Uterus (tissue), 4 donors: ENCODE data around the gene CTNNAL1. TPM values are rescaled to one million over a fixed set of nuclear protein-coding genes. Genes with fewer than 3 reads are reported as not detected.

ENCODE experiments used
- DNase-seq, 2 donors: peaks; one replicate each; pipeline ENCODE4 v3.0.0-alpha.2; 2019 to 2020
- H3K27ac ChIP-seq, 2 donors: fragments of 200-600 bp; sonication (generic); 1 replicate in 1 of 2; 2 replicates in 1 of 2; pipeline ENCODE4 v1.5.1; 2016 to 2018
- H3K27me3 ChIP-seq, 2 donors: fragments of 200-600 bp; sonication (generic); one replicate each; pipeline ENCODE4 v1.5.1; 2018 to 2019; ENCODE audit warnings: control low read depth in 1 of 2
- H3K36me3 ChIP-seq, 2 donors: fragments of 200-600 bp; sonication (generic); one replicate each; pipeline ENCODE4 v1.5.1; 2019; ENCODE audit warnings: control low read depth in 1 of 2
- H3K4me1 ChIP-seq, 2 donors: fragments of 200-600 bp; sonication (generic); one replicate each; pipeline ENCODE4 v1.5.1; 2018 to 2019; ENCODE audit warnings: control low read depth in 1 of 2
- H3K4me3 ChIP-seq, 2 donors: fragments of 200-600 bp; sonication (generic); 1 replicate in 1 of 2; 2 replicates in 1 of 2; pipeline ENCODE4 v1.5.1; 2018 to 2019; ENCODE audit warnings: mild to moderate bottlenecking in 1 of 2
- H3K9me3 ChIP-seq, 2 donors: fragments of 200-600 bp; sonication (generic); one replicate each; pipeline ENCODE4 v1.5.1; 2019; ENCODE audit warnings: control low read depth in 1 of 2
- CTCF ChIP-seq, 4 experiments: fragments of 200-600 bp in 2 of 4; fragments of 450-650 bp in 2 of 4; sonication (generic) in 2 of 4; IDR thresholded peaks; one replicate each; pipeline ENCODE4 v1.5.1; 2016 to 2019; ENCODE audit warnings: antibody characterized with exemption in 4 of 4, mild to moderate bottlenecking in 2 of 4, moderate library complexity in 1 of 4
- POLR2A ChIP-seq, 2 donors: fragments of 450-650 bp; IDR thresholded peaks; one replicate each; pipeline ENCODE4 v1.6.1; 2016; ENCODE audit warnings: antibody characterized with exemption in 2 of 2, mild to moderate bottlenecking in 1 of 2, moderate library complexity in 1 of 2
- intact Hi-C: fragments of 100-400 bp; cut with DNase I; formaldehyde crosslinking; loops from one replicate; pipeline ENCODE4 v1.15.1; 2023; ENCODE audit warnings: low total_unique reads
- total RNA-seq, 4 donors: library from RNA; depleted of rRNA in 3 of 4; stranded (reverse); fragments of >200 nt in 3 of 4; gene quantifications; one replicate each; pipeline versions ENCODE4 v1.1.0 to v1.2.4, GENCODE V29; 2014 to 2023
- donor health status: DM: yes; HTN: yes; CAD: no.

The CTNNAL1 gene
- total RNA-seq, 4 donors from 2014 or later = 32.3 to 62.0 (median 41.4) TPM

- H3K36me3 ChIP-seq = no peaks in the 10 kb centered on the region
- DNase-seq = peak; percentile 27 to 61
- H3K27me3 ChIP-seq = no peaks in the 10 kb centered on the region
- intact Hi-C loops = no loop called here
- no peak overlapping the region for H3K4me3 ChIP-seq
- H3K27ac ChIP-seq = peak overlapping the region; percentile 41 to 59
- TF ChIP-seq POLR2A (IDR thresholded peaks at IDR 0.05) = no peak
- no peak for TF ChIP-seq CTCF (IDR thresholded peaks at IDR 0.05)
- H3K4me1 ChIP-seq = peaks cover 0 to 7% of the 10 kb centered on the region in 2 donors
- no peaks in the 10 kb centered on the region for H3K9me3 ChIP-seq
These were observed 22.6 kb upstream of the CTNNAL1 start for GRCh38 chr9:109035684-109036423.

DNA sequence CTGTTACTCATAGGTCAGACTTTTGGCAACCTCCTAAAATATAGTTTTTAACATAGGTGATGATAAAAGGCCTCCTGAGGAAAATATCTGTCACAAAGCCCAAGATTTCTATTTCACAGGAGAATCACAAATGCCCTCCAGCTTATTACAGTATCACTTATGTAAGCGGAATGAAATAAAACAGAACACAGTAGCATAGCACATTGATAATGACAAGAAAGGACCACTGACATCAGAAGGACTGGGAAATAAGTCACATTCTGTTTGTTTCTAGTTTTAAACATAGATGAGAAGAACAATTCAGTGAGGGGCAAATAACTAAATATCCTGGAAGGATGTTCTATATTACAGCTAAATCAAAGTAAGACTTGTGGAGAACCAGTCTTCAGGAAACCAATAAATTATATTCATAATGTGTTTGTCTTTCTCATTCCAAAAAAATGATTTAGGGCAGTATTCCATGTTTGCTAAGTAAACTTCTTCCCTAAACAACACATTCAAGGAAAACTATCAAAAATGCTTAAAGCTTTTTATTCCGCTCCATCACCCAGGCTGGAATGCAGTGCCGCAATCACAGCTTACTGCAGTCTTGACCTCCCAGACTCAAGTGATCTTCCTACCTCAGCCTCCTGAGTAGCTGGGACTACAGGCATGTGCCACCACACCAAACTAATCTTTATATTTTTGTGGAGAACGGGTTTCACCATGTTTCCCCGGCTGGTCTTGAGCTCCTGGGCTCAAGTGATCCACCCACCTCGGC, 20.8 kb upstream of the CTNNAL1 start:
- Histone ChIP-seq H3K27me3 (no peaks in the 10 kb centered on the region), H3K4me3 (no peak overlapping the region), H3K36me3 (no peaks in the 10 kb centered on the region), H3K4me1 (peaks cover 0 to 7% of the 10 kb centered on the region in 2 donors), H3K27ac (no peak overlapping the region), H3K9me3 (no peaks in the 10 kb centered on the region)
- DNase-seq = no peak
- TF ChIP-seq CTCF (IDR thresholded peaks at IDR 0.05) (no peak), POLR2A (IDR thresholded peaks at IDR 0.05) (no peak)
- intact Hi-C loops = no loop called here

DNA sequence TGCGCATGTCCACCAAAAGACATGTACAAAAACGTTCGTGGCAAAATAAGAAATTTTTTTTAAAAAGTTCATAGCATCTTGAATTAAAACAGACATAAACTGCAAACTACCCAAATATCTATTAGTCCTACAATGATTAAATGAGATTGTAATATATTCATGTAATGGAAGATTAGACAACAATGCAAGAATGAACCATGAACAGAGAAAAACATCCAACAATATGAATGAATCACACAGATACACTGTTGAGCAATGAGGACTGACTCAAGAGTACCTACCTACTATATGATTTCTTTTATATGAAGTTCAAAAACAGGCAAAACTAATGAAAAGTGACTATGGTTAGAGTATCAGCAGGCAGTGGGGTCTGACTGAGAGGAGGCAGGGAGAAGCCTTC, 17.9 kb upstream of the CTNNAL1 start:
- no peak for DNase-seq
- no peaks in the 10 kb centered on the region for H3K27me3 ChIP-seq
- intact Hi-C loops = no loop called here
- H3K9me3 ChIP-seq = no peaks in the 10 kb centered on the region
- H3K27ac ChIP-seq = no peak overlapping the region
- H3K4me3 ChIP-seq = no peak overlapping the region
- H3K4me1 ChIP-seq = peaks cover 0 to 2% of the 10 kb centered on the region in 2 donors
- no peaks in the 10 kb centered on the region for H3K36me3 ChIP-seq
- TF ChIP-seq POLR2A (IDR thresholded peaks at IDR 0.05) (no peak), CTCF (IDR thresholded peaks at IDR 0.05) (no peak)

DNA sequence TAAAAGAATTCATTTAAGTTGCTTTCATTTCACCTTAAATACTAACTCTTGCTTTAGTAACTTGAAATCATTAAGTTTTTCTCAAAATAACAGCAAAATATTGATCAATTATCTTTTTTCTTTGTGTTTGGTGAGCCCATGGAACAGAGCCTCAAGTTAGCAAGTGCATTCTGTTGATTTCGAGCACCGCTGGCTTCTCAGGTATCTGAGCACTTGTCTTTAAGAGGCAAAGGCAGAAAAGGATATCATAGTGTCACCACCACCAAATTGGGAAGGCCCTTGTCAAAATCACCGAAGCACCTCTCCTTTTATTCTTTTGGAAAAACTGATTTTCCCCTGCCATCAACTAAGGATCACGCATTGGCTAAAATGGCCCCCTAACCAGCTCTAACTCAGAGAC, 17.1 kb upstream of the CTNNAL1 start:
- intact Hi-C loops = no loop called here
- DNase-seq = no peak
- Histone ChIP-seq H3K27me3 (no peaks in the 10 kb centered on the region), H3K36me3 (no peaks in the 10 kb centered on the region), H3K4me3 (no peak overlapping the region), H3K4me1 (no peaks in the 10 kb centered on the region), H3K9me3 (no peaks in the 10 kb centered on the region), H3K27ac (no peak overlapping the region)
- TF ChIP-seq POLR2A (IDR thresholded peaks at IDR 0.05) = no peak
- no peak for TF ChIP-seq CTCF (IDR thresholded peaks at IDR 0.05)

- Histone ChIP-seq H3K36me3 (no peaks in the 10 kb centered on the region), H3K9me3 (no peaks in the 10 kb centered on the region), H3K27me3 (no peaks in the 10 kb centered on the region), H3K4me3 (no peak overlapping the region), H3K27ac (no peak overlapping the region), H3K4me1 (no peaks in the 10 kb centered on the region)
- DNase-seq = no peak
- TF ChIP-seq POLR2A (IDR thresholded peaks at IDR 0.05) = no peak
- intact Hi-C loops = no loop called here
These were observed 15.2 kb upstream of the CTNNAL1 start for GRCh38 chr9:109028457-109028856.
